NB4 (cell line): ENCODE data around the gene COG2.

ENCODE experiments used
- DNase-seq: peaks from one replicate; pipeline ENCODE4 v3.0.0; 2010; ENCODE audit warnings: low read depth
- H3K4me3 ChIP-seq: one replicate; pipeline ENCODE4 v1.5.1; 2011; ENCODE audit warnings: mild to moderate bottlenecking, low read depth, low read length, moderate library complexity
- MYC ChIP-seq: IDR thresholded peaks from 2 replicates; pipeline ENCODE4 v1.6.1; 2011; ENCODE audit warnings: low read depth, low read length
- POLR2A ChIP-seq: IDR thresholded peaks from 2 replicates; pipeline ENCODE4 v1.6.1; 2011; ENCODE audit warnings: mild to moderate bottlenecking; ENCODE audit not compliant: insufficient read length; ENCODE audit errors: extremely low read depth
- TF ChIP-seq, protein P1 (sequence below): IDR thresholded peaks from one replicate; pipeline ENCODE4 v1.5.1; 2012; ENCODE audit warnings: low read depth, low read length
- TF ChIP-seq, protein P2 (sequence below): IDR thresholded peaks from 2 replicates; pipeline ENCODE4 v1.6.1; 2011; ENCODE audit warnings: low read depth, low read length

Gene COG2

DNA sequence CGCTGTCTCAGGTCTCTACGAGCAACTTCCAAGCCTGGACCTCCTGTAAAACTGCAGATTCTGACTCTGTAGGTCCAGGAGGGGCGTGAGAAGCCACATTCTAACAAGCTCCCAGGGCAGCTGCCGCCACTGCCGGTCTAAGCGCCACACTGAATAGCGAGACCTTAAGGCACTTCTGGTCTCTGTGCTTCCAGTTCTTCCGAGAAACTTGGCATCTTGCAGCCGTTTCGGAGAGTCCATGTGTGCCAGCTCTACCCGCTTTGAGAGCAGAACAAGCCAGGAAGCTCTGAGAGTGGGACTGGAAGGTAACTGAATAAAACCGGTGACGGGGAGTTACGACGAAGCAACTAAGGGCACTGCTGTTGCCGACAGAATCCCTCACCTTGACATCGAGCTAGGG lies 59.2 kb downstream of the COG2 start:
- TF ChIP-seq, protein P1, sequence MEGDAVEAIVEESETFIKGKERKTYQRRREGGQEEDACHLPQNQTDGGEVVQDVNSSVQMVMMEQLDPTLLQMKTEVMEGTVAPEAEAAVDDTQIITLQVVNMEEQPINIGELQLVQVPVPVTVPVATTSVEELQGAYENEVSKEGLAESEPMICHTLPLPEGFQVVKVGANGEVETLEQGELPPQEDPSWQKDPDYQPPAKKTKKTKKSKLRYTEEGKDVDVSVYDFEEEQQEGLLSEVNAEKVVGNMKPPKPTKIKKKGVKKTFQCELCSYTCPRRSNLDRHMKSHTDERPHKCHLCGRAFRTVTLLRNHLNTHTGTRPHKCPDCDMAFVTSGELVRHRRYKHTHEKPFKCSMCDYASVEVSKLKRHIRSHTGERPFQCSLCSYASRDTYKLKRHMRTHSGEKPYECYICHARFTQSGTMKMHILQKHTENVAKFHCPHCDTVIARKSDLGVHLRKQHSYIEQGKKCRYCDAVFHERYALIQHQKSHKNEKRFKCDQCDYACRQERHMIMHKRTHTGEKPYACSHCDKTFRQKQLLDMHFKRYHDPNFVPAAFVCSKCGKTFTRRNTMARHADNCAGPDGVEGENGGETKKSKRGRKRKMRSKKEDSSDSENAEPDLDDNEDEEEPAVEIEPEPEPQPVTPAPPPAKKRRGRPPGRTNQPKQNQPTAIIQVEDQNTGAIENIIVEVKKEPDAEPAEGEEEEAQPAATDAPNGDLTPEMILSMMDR: no peak
- TF ChIP-seq, protein P2, sequence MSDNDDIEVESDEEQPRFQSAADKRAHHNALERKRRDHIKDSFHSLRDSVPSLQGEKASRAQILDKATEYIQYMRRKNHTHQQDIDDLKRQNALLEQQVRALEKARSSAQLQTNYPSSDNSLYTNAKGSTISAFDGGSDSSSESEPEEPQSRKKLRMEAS: no peak
- TF ChIP-seq MYC: no peak
- no peak for TF ChIP-seq POLR2A
- no peak overlapping the region for H3K4me3 ChIP-seq
- DNase-seq: no peak

DNA sequence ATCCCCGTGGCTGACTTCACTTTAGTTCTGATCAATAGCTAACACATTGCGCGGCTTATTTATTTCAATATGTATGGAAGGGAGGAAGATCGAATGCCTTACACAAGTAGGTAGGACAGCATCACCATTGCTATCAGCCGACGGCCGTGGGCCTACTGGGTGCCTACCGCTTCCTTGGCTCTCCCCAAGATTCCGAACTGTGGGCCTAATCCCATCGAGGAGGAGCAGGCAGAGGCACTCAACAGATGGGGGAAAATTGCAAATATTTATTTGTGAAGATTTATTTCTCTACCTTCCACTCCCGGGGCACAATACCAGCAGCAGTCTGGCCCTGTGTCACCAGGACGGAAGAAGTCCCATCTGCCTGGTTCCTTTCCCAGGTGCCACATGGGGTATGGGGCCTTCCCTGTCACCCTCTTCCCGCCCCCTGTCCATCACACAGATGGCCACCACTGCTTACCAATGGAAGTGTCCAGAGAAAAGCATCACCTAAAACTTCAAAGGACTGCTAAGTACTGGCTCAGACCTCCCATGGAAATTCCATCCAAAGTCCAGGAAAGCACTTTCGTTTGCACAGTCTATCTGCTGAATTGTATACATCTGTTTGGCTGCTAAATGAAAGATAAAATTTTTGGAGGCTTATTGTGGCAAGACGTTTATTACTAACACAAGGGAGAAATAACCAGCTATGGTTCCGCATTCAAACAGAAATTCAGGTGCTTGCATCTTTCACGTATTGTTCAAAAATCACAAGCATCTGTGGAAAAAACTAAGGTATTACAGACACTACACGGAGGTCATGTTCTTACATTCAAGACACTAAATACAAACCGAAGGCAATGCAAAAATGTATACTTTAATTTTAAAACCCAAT lies 59.9 kb downstream of the COG2 start:
- no peak overlapping the region for H3K4me3 ChIP-seq
- TF ChIP-seq, protein P1: no peak
- TF ChIP-seq, protein P2: no peak
- no peak for TF ChIP-seq POLR2A
- no peak for TF ChIP-seq MYC
- DNase-seq: no peak

DNA sequence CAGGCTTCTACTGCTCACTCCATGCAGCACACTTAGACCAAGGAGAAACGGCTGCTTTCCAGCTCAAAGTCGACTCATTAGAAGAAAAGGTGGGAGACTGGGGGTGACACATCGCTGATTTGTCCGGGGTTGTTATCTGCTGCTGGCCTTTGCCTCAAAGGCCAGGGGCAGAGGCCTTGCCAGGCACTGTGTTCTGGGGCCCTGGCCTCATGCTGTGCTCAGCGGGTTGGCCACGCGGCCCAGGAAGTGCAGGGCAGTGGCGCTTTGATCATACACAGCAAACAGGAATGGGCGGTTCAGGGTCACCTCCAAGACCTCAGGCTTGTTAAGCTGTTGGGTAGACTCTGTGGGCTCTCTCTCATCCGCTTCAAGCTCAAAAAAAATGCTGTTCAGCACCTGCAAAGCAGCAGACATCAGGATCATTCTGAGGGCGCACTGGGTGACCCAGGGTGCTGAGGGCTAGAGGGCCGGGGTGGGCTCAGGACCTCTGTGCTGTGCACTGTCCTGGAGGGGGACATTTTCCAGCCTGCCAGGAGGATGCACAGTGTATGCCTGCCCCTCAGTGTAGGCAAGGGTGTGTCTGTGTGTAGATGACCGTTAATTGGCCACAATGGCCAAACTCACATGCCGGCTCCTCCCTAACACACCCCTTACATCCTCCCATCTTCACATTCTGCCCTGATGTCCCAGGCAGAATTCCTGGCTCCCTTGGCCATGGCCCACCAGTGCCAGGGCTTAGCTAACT lies 60.8 kb downstream of the COG2 start:
- no peak for DNase-seq
- H3K4me3 ChIP-seq: no peak overlapping the region
- TF ChIP-seq, protein P1: no peak
- TF ChIP-seq POLR2A: no peak
- TF ChIP-seq, protein P2: no peak

DNA sequence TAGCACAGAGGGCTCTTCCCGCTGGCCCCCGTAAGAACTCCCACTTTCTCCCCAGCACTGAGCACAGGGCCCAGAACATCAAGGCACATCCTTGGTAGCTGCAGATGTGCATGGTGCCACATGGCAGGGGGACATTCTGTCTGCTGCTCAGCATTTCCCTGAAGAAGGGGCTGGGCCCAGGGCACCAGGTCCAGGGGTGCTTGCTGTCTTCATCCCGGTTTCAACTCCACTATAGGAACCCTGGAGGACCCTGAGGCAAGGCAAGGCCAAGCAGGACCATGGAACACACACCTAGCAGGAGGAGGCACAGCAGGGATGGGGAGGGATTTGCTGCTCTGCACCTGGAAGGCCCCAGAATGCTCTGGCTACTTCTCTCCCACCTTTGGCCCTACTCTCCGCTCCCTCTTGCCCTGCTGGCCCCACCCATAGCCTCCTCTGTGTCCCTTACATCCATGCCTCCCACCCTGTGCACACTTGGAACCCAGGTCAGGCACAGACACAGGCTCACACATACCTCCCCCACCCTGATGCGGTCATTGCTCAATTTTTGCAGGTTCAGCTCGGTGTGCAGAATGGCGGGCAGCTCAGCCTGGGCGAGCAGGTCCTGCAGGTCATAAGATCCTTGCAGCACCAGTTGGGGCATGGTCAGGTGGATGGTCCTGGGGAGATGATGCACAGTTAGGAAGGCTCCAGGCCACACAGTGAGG lies 61.6 kb downstream of the COG2 start:
- TF ChIP-seq POLR2A (no peak), MYC (no peak)
- TF ChIP-seq, protein P2: no peak
- TF ChIP-seq, protein P1: no peak
- H3K4me3 ChIP-seq: no peak overlapping the region
- DNase-seq: no peak

DNA sequence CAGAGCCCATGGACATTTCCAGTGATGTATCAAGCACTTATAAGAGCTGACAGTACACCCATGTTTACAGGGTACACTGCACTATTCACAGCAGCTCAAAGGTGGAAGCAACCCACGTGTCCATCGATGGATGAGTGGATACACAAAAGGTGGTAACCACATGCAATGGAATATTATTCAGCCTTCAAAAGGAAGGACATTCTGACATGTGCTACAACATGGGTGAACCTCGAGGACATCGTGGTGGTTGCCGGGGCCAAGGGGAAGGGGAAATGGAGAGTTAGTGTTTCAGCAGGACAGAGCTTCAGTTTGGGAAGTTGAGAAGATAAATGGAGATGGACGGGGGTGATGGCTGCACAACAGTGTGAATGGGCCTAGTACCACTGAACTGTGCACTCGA lies 62.5 kb downstream of the COG2 start:
- TF ChIP-seq, protein P2: no peak
- TF ChIP-seq POLR2A: no peak
- TF ChIP-seq, protein P1: no peak
- TF ChIP-seq MYC: no peak
- H3K4me3 ChIP-seq: no peak overlapping the region
- DNase-seq: no peak
